Measurements from ENCODE around the gene CSNK1E. TPM values are rescaled to one million over a fixed set of nuclear protein-coding genes. Genes with fewer than 3 reads are reported as not detected.

CSNK1E gene
- total and polyA plus RNA-seq, 9 of the 15 experiments (the other 6 are each of a cell fraction or from before 2014, with no cell fraction given) = 2.7 to 70.0 (median 41.3) TPM

GRCh38 chr22:38317995-38318715 lies 922 bp upstream of the CSNK1E start (continued):
- TF ChIP-seq ZNF318 (IDR thresholded peaks at IDR 0.05; ENCODE audit: borderline replicate concordance in 1 of 2, low read depth in 1 of 2) (no peak), ZSCAN29 (IDR thresholded peaks at IDR 0.05) (no peak), TGIF2 (CRISPR knock-in tag; IDR thresholded peaks at IDR 0.05) (no peak), PTRF (tag; IDR thresholded peaks at IDR 0.05) (no peak), EGR1 (conservative IDR thresholded peaks at IDR 0.05) (no peak), GTF2E2 (tag; IDR thresholded peaks at IDR 0.05) (peak; percentile 60; the same call in 1 of the 2 replicates), STAT5B (CRISPR knock-in tag; IDR thresholded peaks at IDR 0.05) (no peak), BRF1 (IDR thresholded peaks at IDR 0.05; ENCODE audit: borderline replicate concordance, extremely low read depth, insufficient read length) (no peak), POLR3A (IDR thresholded peaks at IDR 0.05; ENCODE audit: borderline replicate concordance, extremely low read depth, insufficient read depth, insufficient read length) (no peak), FOS (IDR thresholded peaks at IDR 0.05; ENCODE audit: extremely low read depth, insufficient read length) (no peak), CEBPG (CRISPR knock-in tag; IDR thresholded peaks at IDR 0.05) (no peak), CEBPG (tag; conservative IDR thresholded peaks at IDR 0.05 in 1 of 2, IDR thresholded peaks at IDR 0.05 in 1 of 2) (no peak), TEAD4 (IDR thresholded peaks at IDR 0.05; ENCODE audit: low read length) (0 out of 2 replicates have a peak, but pooled peaks have one; percentile 10), TEAD4 (CRISPR knock-in tag; IDR thresholded peaks at IDR 0.05; ENCODE audit: borderline replicate concordance) (no peak), THAP7 (CRISPR knock-in tag; IDR thresholded peaks at IDR 0.05) (no peak), NFYB (IDR thresholded peaks at IDR 0.05; ENCODE audit: extremely low read depth, insufficient read length) (no peak), MNT (conservative IDR thresholded peaks at IDR 0.05) (peak; percentile 72 to 78), L3MBTL2 (IDR thresholded peaks at IDR 0.05) (peak; percentile 93)
